K562 (cell line): ENCODE data around the gene FAM174C. TPM values are rescaled to one million over a fixed set of nuclear protein-coding genes. Genes with fewer than 3 reads are reported as not detected.

Source experiments
- ARHGAP35 ChIP-seq: fragments of 450-650 bp; IDR thresholded peaks from 2 replicates; pipeline ENCODE4 v1.6.1; 2018; ENCODE audit not compliant: partially characterized antibody
- ARID2 ChIP-seq: fragments of 450-650 bp; IDR thresholded peaks from 2 replicates; pipeline ENCODE4 v1.6.1; 2017; ENCODE audit warnings: antibody characterized with exemption, mild to moderate bottlenecking
- CBFB ChIP-seq: sonication (generic); formaldehyde crosslinking; IDR thresholded peaks from 2 replicates; pipeline ENCODE4 v1.4.0; 2020; ENCODE audit warnings: mild to moderate bottlenecking, missing genetic modification reagents
- CBX5 ChIP-seq: IDR thresholded peaks from 2 replicates; pipeline ENCODE4 v1.6.1; 2014; ENCODE audit warnings: low read depth, borderline replicate concordance
- CCAR2 ChIP-seq: fragments of 200-400 bp; formaldehyde crosslinking; IDR thresholded peaks from 2 replicates; pipeline ENCODE4 v1.6.1; 2017; ENCODE audit warnings: mild to moderate bottlenecking, low read depth, low read length
- EGR1 ChIP-seq: fragments of 450-650 bp; conservative IDR thresholded peaks from 2 replicates; pipeline ENCODE4 v1.6.1; 2017; ENCODE audit warnings: mild to moderate bottlenecking
- FOSL1 ChIP-seq: fragments of 200-800 bp; sonication (Bioruptor generic); conservative IDR thresholded peaks from 2 replicates; pipeline ENCODE4 v1.6.1; 2016; ENCODE audit warnings: missing genetic modification characterization, missing compliant biosample characterization
- GTF2E2 ChIP-seq: fragments of 200-800 bp; sonication (Bioruptor generic); IDR thresholded peaks from 2 replicates; pipeline ENCODE4 v1.6.1; 2016; ENCODE audit warnings: missing genetic modification characterization, missing compliant biosample characterization
- L3MBTL2 ChIP-seq: fragments of 450-650 bp; IDR thresholded peaks from 2 replicates; pipeline ENCODE4 v1.6.1; 2016; ENCODE audit warnings: mild to moderate bottlenecking, moderate library complexity
- MCM2 ChIP-seq: fragments of 450-650 bp; IDR thresholded peaks from 2 replicates; pipeline ENCODE4 v1.6.1; 2017; ENCODE audit warnings: low read depth, mild to moderate bottlenecking
- NFIX ChIP-seq: fragments of 250-450 bp; sonication (Bioruptor Pico); IDR thresholded peaks from 2 replicates; pipeline ENCODE4 v1.4.0; 2020; ENCODE audit warnings: low read depth, mild to moderate bottlenecking, moderate library complexity
- POLR2G ChIP-seq: fragments of 200-400 bp; formaldehyde crosslinking; IDR thresholded peaks from 2 replicates; pipeline ENCODE4 v1.6.1; 2017; ENCODE audit warnings: low read depth, mild to moderate bottlenecking, antibody characterized with exemption, low read length, moderate library complexity
- RAD51 ChIP-seq: fragments of 450-650 bp; IDR thresholded peaks from 2 replicates; pipeline ENCODE4 v1.7.1; 2016; ENCODE audit warnings: low read depth, mild to moderate bottlenecking, borderline replicate concordance
- RBM22 ChIP-seq: fragments of 200-400 bp; formaldehyde crosslinking; IDR thresholded peaks from 2 replicates; pipeline ENCODE4 v1.6.1; 2018; ENCODE audit warnings: low read length, low read depth; ENCODE audit not compliant: poor library complexity, severe bottlenecking
- STAT5B ChIP-seq: fragments of 250-450 bp; sonication (Bioruptor Pico); IDR thresholded peaks from 2 replicates; pipeline ENCODE4 v1.8.0; 2021; ENCODE audit warnings: mild to moderate bottlenecking, inconsistent platforms
- TRIM28 ChIP-seq: fragments of 450-650 bp; IDR thresholded peaks from 2 replicates; pipeline ENCODE4 v1.6.1; 2017
- XRCC3 ChIP-seq: fragments of 450-650 bp; IDR thresholded peaks from 2 replicates; pipeline ENCODE4 v1.6.1; 2017; ENCODE audit warnings: mild to moderate bottlenecking, moderate library complexity
- ZBTB2 ChIP-seq: fragments of 450-650 bp; IDR thresholded peaks from 2 replicates; pipeline ENCODE4 v1.6.1; 2016; ENCODE audit warnings: antibody characterized with exemption
- ZBTB43 ChIP-seq: sonication (generic); formaldehyde crosslinking; IDR thresholded peaks from 2 replicates; pipeline ENCODE4 v1.8.0; 2023; ENCODE audit warnings: mild to moderate bottlenecking, missing genetic modification reagents
- ZFP1 ChIP-seq: fragments of 450-650 bp; formaldehyde crosslinking; IDR thresholded peaks from 2 replicates; pipeline ENCODE4 v1.4.0; 2020; ENCODE audit warnings: mild to moderate bottlenecking, mixed read lengths
- ZNF3 ChIP-seq: fragments of 250-450 bp; sonication (Bioruptor Pico); IDR thresholded peaks from 2 replicates; pipeline ENCODE4 v1.5.0; 2021; ENCODE audit warnings: mild to moderate bottlenecking, moderate library complexity
- ZNF77 ChIP-seq: fragments of 250-450 bp; sonication (Bioruptor Pico); IDR thresholded peaks from 2 replicates; pipeline ENCODE4 v1.5.0; 2020
- polyA plus RNA-seq, 8 experiments: library from polyadenylated mRNA; depleted of rRNA in 4 of 8; stranded (reverse) in 5 of 8; unstranded in 3 of 8; fragments of >200 nt; fragmentation: Nextera tagmentation in 2 of 8; fragmentation: Illumina TruSeq in 1 of 8; extraction: Ambion mirVana in 2 of 8; extraction: Trizol in 1 of 8; gene quantifications; 2 replicates each; pipeline versions ENCODE4 v1.2.1 to v1.2.3, GENCODE V29; 2011 to 2014; ENCODE audit warnings: inconsistent platforms in 1 of 8, missing spikeins in 1 of 8
- total RNA-seq, 7 experiments: library from RNA; depleted of rRNA in 6 of 7; stranded (reverse); fragments of >200 nt in 6 of 7; fragmentation: Illumina TruSeq in 2 of 7; extraction: Trizol in 2 of 7; gene quantifications; 2 replicates each; pipeline versions ENCODE4 v1.2.1 to v1.2.3, GENCODE V29; 2011 to 2021; ENCODE audit warnings: low replicate concordance in 1 of 7
- TF ChIP-seq, protein P1 (sequence below): sonication (generic); formaldehyde crosslinking; IDR thresholded peaks from 2 replicates; pipeline ENCODE4 v1.8.1; 2023; ENCODE audit warnings: mild to moderate bottlenecking, missing genetic modification reagents
- TF ChIP-seq, protein P2 (sequence below): sonication (generic); formaldehyde crosslinking; IDR thresholded peaks from 2 replicates; pipeline ENCODE4 v1.8.1; 2023; ENCODE audit warnings: mild to moderate bottlenecking, missing genetic modification reagents

The FAM174C gene
- total and polyA plus RNA-seq, 9 of the 15 experiments (the other 6 are each of a cell fraction or from before 2014, with no cell fraction given), result 0.66 to 89.6 (median 20.3) TPM

- TF ChIP-seq ZFP1 (CRISPR knock-in tag) (no peak), NFIX (CRISPR knock-in tag) (no peak), CCAR2 (no peak), ZBTB43 (no peak), ARID2 (no peak), STAT5B (CRISPR knock-in tag) (no peak), XRCC3 (no peak), ZNF77 (CRISPR knock-in tag) (no peak), FOSL1 (peak; percentile 99), TRIM28 (no peak), L3MBTL2 (no peak), RAD51 (no peak), CBX5 (no peak), MCM2 (no peak), CBFB (CRISPR knock-in tag) (no peak), RBM22 (no peak), ZNF3 (CRISPR knock-in tag) (no peak), EGR1 (peak; percentile 16; the same call in 1 of the 2 replicates), GTF2E2 (tag) (no peak), ZBTB2 (peak; percentile 42; the same call in 1 of the 2 replicates), ARHGAP35 (no peak), POLR2G (peak; percentile 16)
- TF ChIP-seq, protein P1, sequence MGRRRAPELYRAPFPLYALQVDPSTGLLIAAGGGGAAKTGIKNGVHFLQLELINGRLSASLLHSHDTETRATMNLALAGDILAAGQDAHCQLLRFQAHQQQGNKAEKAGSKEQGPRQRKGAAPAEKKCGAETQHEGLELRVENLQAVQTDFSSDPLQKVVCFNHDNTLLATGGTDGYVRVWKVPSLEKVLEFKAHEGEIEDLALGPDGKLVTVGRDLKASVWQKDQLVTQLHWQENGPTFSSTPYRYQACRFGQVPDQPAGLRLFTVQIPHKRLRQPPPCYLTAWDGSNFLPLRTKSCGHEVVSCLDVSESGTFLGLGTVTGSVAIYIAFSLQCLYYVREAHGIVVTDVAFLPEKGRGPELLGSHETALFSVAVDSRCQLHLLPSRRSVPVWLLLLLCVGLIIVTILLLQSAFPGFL (CRISPR knock-in tag), result no peak
- TF ChIP-seq, protein P2, sequence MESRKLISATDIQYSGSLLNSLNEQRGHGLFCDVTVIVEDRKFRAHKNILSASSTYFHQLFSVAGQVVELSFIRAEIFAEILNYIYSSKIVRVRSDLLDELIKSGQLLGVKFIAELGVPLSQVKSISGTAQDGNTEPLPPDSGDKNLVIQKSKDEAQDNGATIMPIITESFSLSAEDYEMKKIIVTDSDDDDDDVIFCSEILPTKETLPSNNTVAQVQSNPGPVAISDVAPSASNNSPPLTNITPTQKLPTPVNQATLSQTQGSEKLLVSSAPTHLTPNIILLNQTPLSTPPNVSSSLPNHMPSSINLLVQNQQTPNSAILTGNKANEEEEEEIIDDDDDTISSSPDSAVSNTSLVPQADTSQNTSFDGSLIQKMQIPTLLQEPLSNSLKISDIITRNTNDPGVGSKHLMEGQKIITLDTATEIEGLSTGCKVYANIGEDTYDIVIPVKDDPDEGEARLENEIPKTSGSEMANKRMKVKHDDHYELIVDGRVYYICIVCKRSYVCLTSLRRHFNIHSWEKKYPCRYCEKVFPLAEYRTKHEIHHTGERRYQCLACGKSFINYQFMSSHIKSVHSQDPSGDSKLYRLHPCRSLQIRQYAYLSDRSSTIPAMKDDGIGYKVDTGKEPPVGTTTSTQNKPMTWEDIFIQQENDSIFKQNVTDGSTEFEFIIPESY (CRISPR knock-in tag), result peak; percentile 87
These were observed 10.3 kb upstream of the FAM174C start (continued) for GRCh38 chr19:1264801-1265614.
